AG04450 (cell line): ENCODE measurements around the gene TMED4. TPM values are rescaled to one million over a fixed set of nuclear protein-coding genes. Genes with fewer than 3 reads are reported as not detected.

Experiments used
- CTCF ChIA-PET: fragments of 300-600, 350-600 bp; formaldehyde crosslinking; extraction: SDS; loops from one replicate; lab custom pipeline; 2022; ENCODE audit warnings: antibody characterized with exemption, inconsistent platforms; lab: Charles Lee
- POLR2A ChIA-PET: fragments of 350-600 bp; formaldehyde crosslinking; extraction: SDS; loops from one replicate; lab custom pipeline; 2021; ENCODE audit warnings: antibody characterized with exemption, inconsistent platforms; lab: Yijun Ruan, JAX
- DNase-seq: peaks from one replicate; pipeline ENCODE4 v3.0.0-alpha.2; 2011; ENCODE audit warnings: low read depth, low spot score
- H3K27ac ChIP-seq: one replicate; pipeline ENCODE4 v1.5.1; 2012; ENCODE audit warnings: low read depth, low read length, control low read depth
- H3K27me3 ChIP-seq: one replicate; pipeline ENCODE4 v1.6.0; 2012; ENCODE audit warnings: low read length; ENCODE audit not compliant: control insufficient read depth, insufficient read depth
- H3K4me3 ChIP-seq: 2 replicates; pipeline ENCODE4 v1.5.1; 2011; ENCODE audit warnings: mild to moderate bottlenecking, low read depth, low read length, control low read depth
- H3K9me3 ChIP-seq: 2 replicates; pipeline ENCODE4 v1.5.1; 2012; ENCODE audit warnings: low read length; ENCODE audit not compliant: control insufficient read depth, insufficient read depth
- polyA plus RNA-seq: library from polyadenylated mRNA; depleted of rRNA; stranded (reverse); fragments of >200 nt; gene quantifications from 2 replicates; pipeline ENCODE4 v1.2.3, GENCODE V29; 2011
- TF ChIP-seq, protein P1 (sequence below): IDR thresholded peaks from 2 replicates; pipeline ENCODE4 v1.5.1; 2011; ENCODE audit warnings: low read depth, low read length, control low read depth, inconsistent platforms

TMED4 gene
- polyA plus RNA-seq, 1 experiment: 78.4 TPM

DNA sequence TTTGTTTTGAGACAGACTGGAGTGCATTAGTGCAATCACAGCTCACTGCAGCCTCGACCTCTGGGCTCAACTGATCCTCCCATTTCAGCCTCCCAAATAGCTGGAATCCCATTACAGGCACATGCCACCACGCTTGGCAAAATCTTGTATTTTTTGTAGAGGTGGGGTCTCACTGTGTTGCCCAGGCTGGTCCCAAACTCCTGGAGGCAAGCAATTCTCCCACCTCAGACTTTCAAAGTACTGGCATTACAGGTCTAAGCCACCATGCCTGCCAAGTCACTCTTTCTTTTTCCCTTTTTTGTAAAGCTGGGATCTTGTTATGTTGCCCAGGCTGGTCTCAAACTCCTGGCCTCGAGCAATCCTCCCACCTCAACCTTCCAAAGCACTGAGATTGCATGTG, 32.6 kb downstream of the TMED4 start:
- Histone ChIP-seq H3K4me3 (no peak overlapping the region), H3K27ac (no peak overlapping the region), H3K27me3 (peaks cover 21% of the 10 kb centered on the region), H3K9me3 (peaks cover 3% of the 10 kb centered on the region; the same call in 1 of the 2 replicates)
- DNase-seq: no peak
- TF ChIP-seq, protein P1, sequence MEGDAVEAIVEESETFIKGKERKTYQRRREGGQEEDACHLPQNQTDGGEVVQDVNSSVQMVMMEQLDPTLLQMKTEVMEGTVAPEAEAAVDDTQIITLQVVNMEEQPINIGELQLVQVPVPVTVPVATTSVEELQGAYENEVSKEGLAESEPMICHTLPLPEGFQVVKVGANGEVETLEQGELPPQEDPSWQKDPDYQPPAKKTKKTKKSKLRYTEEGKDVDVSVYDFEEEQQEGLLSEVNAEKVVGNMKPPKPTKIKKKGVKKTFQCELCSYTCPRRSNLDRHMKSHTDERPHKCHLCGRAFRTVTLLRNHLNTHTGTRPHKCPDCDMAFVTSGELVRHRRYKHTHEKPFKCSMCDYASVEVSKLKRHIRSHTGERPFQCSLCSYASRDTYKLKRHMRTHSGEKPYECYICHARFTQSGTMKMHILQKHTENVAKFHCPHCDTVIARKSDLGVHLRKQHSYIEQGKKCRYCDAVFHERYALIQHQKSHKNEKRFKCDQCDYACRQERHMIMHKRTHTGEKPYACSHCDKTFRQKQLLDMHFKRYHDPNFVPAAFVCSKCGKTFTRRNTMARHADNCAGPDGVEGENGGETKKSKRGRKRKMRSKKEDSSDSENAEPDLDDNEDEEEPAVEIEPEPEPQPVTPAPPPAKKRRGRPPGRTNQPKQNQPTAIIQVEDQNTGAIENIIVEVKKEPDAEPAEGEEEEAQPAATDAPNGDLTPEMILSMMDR: no peak
- ChIA-PET CTCF (interaction anchor here (1.9 to 3.0 kb wide), 2 partner anchors 15 to 16 kb away, joined by 7 to 14 read pairs; no protein-coding TSS in a partner anchor), POLR2A (no interaction called here)

GRCh38 chr7:44548893-44549292, 33.1 kb downstream of the TMED4 start:
- TF ChIP-seq, protein P1: no peak
- ChIA-PET POLR2A (no interaction called here), CTCF (interaction anchor here (1.9 to 3.0 kb wide), 2 partner anchors 14 to 17 kb away, joined by 7 to 14 read pairs; no protein-coding TSS in a partner anchor)
- H3K9me3 ChIP-seq: peaks cover 3% of the 10 kb centered on the region; the same call in 1 of the 2 replicates
- no peak for DNase-seq
- no peak overlapping the region for H3K27ac ChIP-seq
- H3K27me3 ChIP-seq: peaks cover 21% of the 10 kb centered on the region
- no peak overlapping the region for H3K4me3 ChIP-seq

- POLR2A ChIA-PET: no interaction called here
- peaks cover 19% of the 10 kb centered on the region for H3K27me3 ChIP-seq
- TF ChIP-seq, protein P1: no peak
- DNase-seq: no peak
- CTCF ChIA-PET: interaction anchor here (1.9 to 3.0 kb wide), 2 partner anchors 13 to 18 kb away, joined by 7 to 14 read pairs; no protein-coding TSS in a partner anchor
- no peak overlapping the region for H3K27ac ChIP-seq
- H3K9me3 ChIP-seq: peaks cover 3% of the 10 kb centered on the region; the same call in 1 of the 2 replicates
- no peak overlapping the region for H3K4me3 ChIP-seq
These were observed 34.3 kb downstream of the TMED4 start for GRCh38 chr7:44547536-44548231.

DNA sequence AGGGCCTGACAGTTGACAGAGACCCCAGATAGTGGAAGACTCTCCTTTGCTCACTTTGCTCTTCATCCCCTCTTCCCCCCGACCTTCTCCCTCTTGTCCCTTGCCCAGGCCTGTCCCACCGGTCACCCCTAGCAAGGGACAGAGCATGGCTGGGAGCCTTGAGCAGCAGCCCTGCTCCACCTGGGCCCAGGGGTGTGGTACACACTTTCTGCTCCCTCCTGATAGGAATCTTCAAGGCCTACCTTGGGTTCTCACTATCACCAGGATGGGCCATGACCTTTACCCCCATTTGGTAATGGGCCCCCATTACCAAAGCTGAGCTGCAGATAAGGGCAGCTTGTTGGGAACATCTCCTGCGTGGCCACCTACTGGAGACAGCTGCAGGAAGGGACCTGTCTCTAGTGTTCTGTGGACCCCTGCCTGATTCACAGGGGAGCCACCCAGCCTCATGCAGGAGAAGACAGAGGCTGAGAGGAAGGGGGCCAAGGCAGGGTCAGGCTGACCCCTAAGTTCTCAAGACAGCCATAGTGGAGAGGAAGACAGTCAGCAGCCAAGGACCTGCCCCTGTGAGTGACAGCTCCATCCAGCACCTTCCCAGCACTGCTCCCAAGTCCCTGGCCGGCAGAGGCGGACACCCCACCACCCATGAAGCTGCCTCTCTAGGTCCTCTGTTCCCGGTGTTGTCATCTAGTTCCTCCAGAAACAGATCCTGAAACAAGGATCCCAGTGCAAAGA, 40.0 kb downstream of the TMED4 start:
- DNase-seq: no peak
- TF ChIP-seq, protein P1: no peak
- Histone ChIP-seq H3K27ac (no peak overlapping the region), H3K9me3 (peaks cover 3% of the 10 kb centered on the region; the same call in 1 of the 2 replicates), H3K27me3 (peaks cover 2% of the 10 kb centered on the region), H3K4me3 (no peak overlapping the region)
- ChIA-PET POLR2A (no interaction called here), CTCF (interaction anchor here (1.5 kb wide), 1 partner anchor 8 kb away, joined by 4 read pairs; no protein-coding TSS in a partner anchor)
